GM23338 (cell line): ENCODE results near the gene KRTAP10-1. TPM values are rescaled to one million over a fixed set of nuclear protein-coding genes. Genes with fewer than 3 reads are reported as not detected.

Experiments
- ATAC-seq: fragments of 200-7000 bp; cut with Tn5 transposase; 3 replicates; pipeline ENCODE4 v1.9.1; 2020
- DNase-seq: peaks from one replicate; pipeline ENCODE4 v3.0.0-alpha.2; 2015; ENCODE audit warnings: low spot score
- H2AFZ ChIP-seq: fragments of 200-600 bp; sonication (generic); 2 replicates; pipeline ENCODE4 v1.8.0; 2016; ENCODE audit warnings: antibody characterized with exemption, mild to moderate bottlenecking, moderate library complexity
- H3F3A ChIP-seq: fragments of 200-600 bp; sonication (generic); replicated peaks from 2 replicates; pipeline ENCODE4 v1.8.0; 2017; ENCODE audit warnings: antibody characterized with exemption, mixed run types, low read depth
- H3K27ac ChIP-seq: fragments of 200-600 bp; sonication (generic); 2 replicates; pipeline ENCODE4 v1.6.1; 2016; ENCODE audit warnings: low read depth
- H3K27me3 ChIP-seq: fragments of 200-600 bp; sonication (generic); 2 replicates; pipeline ENCODE4 v1.8.0; 2016; ENCODE audit warnings: mild to moderate bottlenecking, mixed run types, moderate library complexity; ENCODE audit not compliant: insufficient read depth
- H3K36me3 ChIP-seq: fragments of 200-600 bp; sonication (generic); 2 replicates; pipeline ENCODE4 v1.8.0; 2016; ENCODE audit warnings: mild to moderate bottlenecking; ENCODE audit not compliant: insufficient read depth
- H3K4me1 ChIP-seq: fragments of 200-600 bp; sonication (generic); 2 replicates; pipeline ENCODE4 v1.8.0; 2016; ENCODE audit warnings: mild to moderate bottlenecking, moderate library complexity; ENCODE audit not compliant: insufficient read depth
- H3K4me2 ChIP-seq: fragments of 200-600 bp; sonication (generic); 2 replicates; pipeline ENCODE4 v1.7.1; 2017; ENCODE audit warnings: mixed run types
- H3K4me3 ChIP-seq: fragments of 200-600 bp; sonication (generic); 2 replicates; pipeline ENCODE4 v1.6.1; 2016; ENCODE audit warnings: mixed run types
- H3K79me2 ChIP-seq: fragments of 200-600 bp; sonication (generic); replicated peaks from 2 replicates; pipeline ENCODE4 v1.8.0; 2017; ENCODE audit warnings: mild to moderate bottlenecking; ENCODE audit not compliant: insufficient read depth
- H3K9me2 ChIP-seq: fragments of 200-600 bp; sonication (generic); 2 replicates; pipeline ENCODE4 v1.8.0; 2017; ENCODE audit not compliant: insufficient read depth
- H4K20me1 ChIP-seq: fragments of 200-600 bp; sonication (generic); replicated peaks from 2 replicates; pipeline ENCODE4 v1.8.0; 2017; ENCODE audit warnings: mild to moderate bottlenecking; ENCODE audit not compliant: insufficient read depth
- H3K27ac Mint-ChIP-seq: 2 replicates; pipeline ENCODE4 v1.8.0; 2020; ENCODE audit warnings: inconsistent platforms, mild to moderate bottlenecking, moderate library complexity, mixed read lengths
- H3K27me3 Mint-ChIP-seq: 3 replicates; pipeline ENCODE4 v1.8.0; 2022; ENCODE audit warnings: low read depth, mild to moderate bottlenecking, moderate library complexity, mixed read lengths, inconsistent platforms; ENCODE audit not compliant: insufficient read depth, poor library complexity
- H3K36me3 Mint-ChIP-seq: 3 replicates; pipeline ENCODE4 v1.8.0; 2021; ENCODE audit warnings: low read depth, mild to moderate bottlenecking, inconsistent platforms, moderate library complexity, mixed read lengths
- H3K4me1 Mint-ChIP-seq: 3 replicates; pipeline ENCODE4 v1.8.0; 2020; ENCODE audit warnings: mild to moderate bottlenecking, inconsistent platforms, mixed read lengths
- H3K4me3 Mint-ChIP-seq: 3 replicates; pipeline ENCODE4 v1.8.0; 2021; ENCODE audit warnings: moderate library complexity, mild to moderate bottlenecking, inconsistent platforms, mixed read lengths
- H3K9me3 Mint-ChIP-seq: 3 replicates; pipeline ENCODE4 v1.8.0; 2020; ENCODE audit warnings: moderate library complexity, mild to moderate bottlenecking, inconsistent platforms, mixed read lengths
- CREB1 ChIP-seq: fragments of 250-450 bp; sonication (Bioruptor Pico); IDR thresholded peaks from 2 replicates; pipeline ENCODE4 v1.5.0; 2020; ENCODE audit warnings: low read depth, mild to moderate bottlenecking, moderate library complexity
- ETS1 ChIP-seq: IDR thresholded peaks from 2 replicates; pipeline ENCODE4 v1.6.1; 2016; ENCODE audit warnings: antibody characterized with exemption
- EZH2 ChIP-seq: fragments of 200-600 bp; sonication (generic); IDR thresholded peaks from one replicate; pipeline ENCODE4 v1.8.0; 2017; ENCODE audit warnings: antibody characterized with exemption, mild to moderate bottlenecking, low read depth; ENCODE audit not compliant: unreplicated experiment
- EZH2phosphoT487 ChIP-seq: fragments of 200-600 bp; sonication (generic); IDR thresholded peaks from one replicate; pipeline ENCODE4 v1.8.1; 2018; ENCODE audit warnings: antibody characterized with exemption; ENCODE audit not compliant: unreplicated experiment
- JUNB ChIP-seq: IDR thresholded peaks from one replicate; pipeline ENCODE4 v1.6.1; 2016; ENCODE audit warnings: antibody characterized with exemption; ENCODE audit not compliant: unreplicated experiment
- NANOG ChIP-seq: IDR thresholded peaks from 2 replicates; pipeline ENCODE4 v1.6.1; 2016; ENCODE audit warnings: antibody characterized with exemption, borderline replicate concordance
- REST ChIP-seq: IDR thresholded peaks from one replicate; pipeline ENCODE4 v1.6.1; 2018; ENCODE audit warnings: antibody characterized with exemption; ENCODE audit not compliant: unreplicated experiment
- ZNF331 ChIP-seq: fragments of 250-450 bp; sonication (Bioruptor Pico); IDR thresholded peaks from 2 replicates; pipeline ENCODE4 v1.5.0; 2020; ENCODE audit warnings: low read depth, mild to moderate bottlenecking, moderate library complexity
- ZNF462 ChIP-seq: fragments of 250-450 bp; sonication (Bioruptor Pico); IDR thresholded peaks from 2 replicates; pipeline ENCODE4 v1.5.0; 2020; ENCODE audit warnings: mild to moderate bottlenecking, moderate library complexity
- polyA plus RNA-seq: library from polyadenylated mRNA; unstranded; fragments of >200 nt; fragmentation: Nextera tagmentation; extraction: Ambion mirVana; gene quantifications from 2 replicates; pipeline ENCODE4 v1.2.1, GENCODE V29; 2016
- total RNA-seq: library from RNA; depleted of rRNA; stranded (reverse); fragments of >200 nt; shearing (Covaris generic); gene quantifications from 2 replicates; pipeline ENCODE4 v1.2.3, GENCODE V29; 2014

The KRTAP10-1 gene
- total and polyA plus RNA-seq, 2 experiments from 2014 or later: not detected

GRCh38 chr21:44537930-44538911, 1.8 kb downstream of the KRTAP10-1 start:
- TF ChIP-seq EZH2: no peak
- no peak for TF ChIP-seq ZNF331
- TF ChIP-seq EZH2phosphoT487: no peak
- H3K9me2 ChIP-seq: no peaks in the 10 kb centered on the region
- no peaks in the 10 kb centered on the region for H4K20me1 ChIP-seq
- H3K4me1 Mint-ChIP-seq: no peaks in the 10 kb centered on the region; the same call in 2 of the 3 replicates
- no peaks in the 10 kb centered on the region for H3K4me1 ChIP-seq
- no peaks in the 10 kb centered on the region for H3K79me2 ChIP-seq
- H3K4me3 ChIP-seq: no peak overlapping the region
- no peak overlapping the region for H2AFZ ChIP-seq
- H3K27me3 Mint-ChIP-seq: peaks cover 2% of the 10 kb centered on the region
- no peak for DNase-seq
- no peaks in the 10 kb centered on the region for H3K27me3 ChIP-seq
- no peak for ATAC-seq
- no peaks in the 10 kb centered on the region for H3K36me3 ChIP-seq
- H3K27ac Mint-ChIP-seq: no peak overlapping the region
- peaks cover 4% of the 10 kb centered on the region; the same call in 2 of the 3 replicates for H3K9me3 Mint-ChIP-seq
- H3K4me3 Mint-ChIP-seq: no peak overlapping the region; the same call in 2 of the 3 replicates
- H3K27ac ChIP-seq: no peak overlapping the region
- no peaks in the 10 kb centered on the region for H3F3A ChIP-seq
- no peak overlapping the region for H3K4me2 ChIP-seq
- no peaks in the 10 kb centered on the region; the same call in 2 of the 3 replicates for H3K36me3 Mint-ChIP-seq

GRCh38 chr21:44535963-44536362, 4.0 kb downstream of the KRTAP10-1 start:
- no peak for DNase-seq
- Mint-ChIP-seq H3K4me3 (no peak overlapping the region), H3K9me3 (peaks cover 4% of the 10 kb centered on the region; the same call in 1 of the 3 replicates), H3K4me1 (peaks cover 3% of the 10 kb centered on the region; the same call in 2 of the 3 replicates), H3K27ac (no peak overlapping the region), H3K27me3 (peaks cover 6% of the 10 kb centered on the region), H3K36me3 (no peaks in the 10 kb centered on the region; the same call in 2 of the 3 replicates)
- Histone ChIP-seq H3K27me3 (no peaks in the 10 kb centered on the region), H3K4me2 (no peak overlapping the region), H3K4me1 (no peaks in the 10 kb centered on the region), H2AFZ (peak overlapping the region; percentile 52; the same call in 1 of the 2 replicates), H4K20me1 (no peaks in the 10 kb centered on the region), H3K27ac (no peak overlapping the region), H3F3A (no peaks in the 10 kb centered on the region), H3K79me2 (no peaks in the 10 kb centered on the region), H3K9me2 (no peaks in the 10 kb centered on the region), H3K4me3 (no peak overlapping the region), H3K36me3 (no peaks in the 10 kb centered on the region)
- TF ChIP-seq JUNB (no peak), ZNF331 (no peak), NANOG (no peak), CREB1 (no peak), ETS1 (no peak), REST (no peak), ZNF462 (CRISPR knock-in tag) (no peak)
- ATAC-seq: peak; percentile 10; the same call in 1 of the 3 replicates
